Adrenal gland (tissue), 12 donors: Measurements from ENCODE around the gene WWOX. TPM values are rescaled to one million over a fixed set of nuclear protein-coding genes. Genes with fewer than 3 reads are reported as not detected.

Source experiments
- DNase-seq, 7 donors: peaks; one replicate each; pipeline ENCODE4 v3.0.0-alpha.2; 2019 to 2020
- H3K27ac ChIP-seq, 5 donors: fragments of 200-600 bp; sonication (generic) in 4 of 5; 1 replicate in 3 of 5; 2 replicates in 2 of 5; pipeline versions ENCODE4 v1.5.1 to v1.8.0; 2016 to 2020; ENCODE audit warnings: mild to moderate bottlenecking in 1 of 5
- H3K27me3 ChIP-seq: fragments of 200-600 bp; 2 replicates; pipeline ENCODE4 v1.8.0; 2021
- H3K36me3 ChIP-seq, 2 donors: fragments of 200-600 bp; replicated peaks in 1 of 2; 1 replicate in 1 of 2; 2 replicates in 1 of 2; pipeline versions ENCODE4 v1.5.1 to v1.8.0; 2018 to 2022
- H3K4me1 ChIP-seq, 2 donors: fragments of 200-600 bp; replicated peaks in 1 of 2; 1 replicate in 1 of 2; 2 replicates in 1 of 2; pipeline versions ENCODE4 v1.5.1 to v1.8.0; 2018 to 2021
- H3K4me3 ChIP-seq, 4 donors: fragments of 200-600 bp; sonication (generic) in 3 of 4; one replicate each; pipeline ENCODE4 v1.5.1; 2016 to 2018
- H3K9me3 ChIP-seq, 3 donors: fragments of 200-600 bp; sonication (generic) in 1 of 3; replicated peaks in 1 of 3; 1 replicate in 2 of 3; 2 replicates in 1 of 3; pipeline versions ENCODE4 v1.5.1 to v1.8.0; 2016 to 2021
- POLR2A ChIP-seq, 2 donors: fragments of 450-650 bp; IDR thresholded peaks; one replicate each; pipeline ENCODE4 v1.6.1; 2017; ENCODE audit warnings: antibody characterized with exemption in 2 of 2, mild to moderate bottlenecking in 2 of 2, moderate library complexity in 1 of 2
- WGBS, 4 donors: extraction: QIAGEN DNeasy Blood & Tissue Kit in 2 of 4; methylation state at CpG; one replicate each; pipeline versions ENCODE4 v1.1.5 to v1.1.7; 2013 to 2017; 5-methylcytosine and 5-hydroxymethylcytosine counted together
- intact Hi-C, 2 donors: fragments of 100-400 bp; cut with DNase I; formaldehyde crosslinking; loops; one replicate each; pipeline versions ENCODE4 v1.14.1 to v1.15.0; 2022 to 2023
- polyA plus RNA-seq, 3 donors: library from polyadenylated mRNA; stranded (reverse); fragments of 200-250 nt in 2 of 3; fragments of 350-450 nt in 1 of 3; fragmentation: Illumina TruSeq in 1 of 3; extraction: RNeasy Lipid Tissue Mini Kit (QIAGEN cat#74804) in 1 of 3; gene quantifications; one replicate each; pipeline ENCODE4 v1.2.3, GENCODE V29; 2013 to 2014
- total RNA-seq, 9 donors: library from RNA; depleted of rRNA in 4 of 9; stranded (reverse); fragments of >200 nt in 4 of 9; fragments of 120-200 nt in 1 of 9; fragmentation: NEBNext Ultra II Directional in 1 of 9; extraction: Animal tissue kit (Norgen Biotek cat#: 25700) in 1 of 9; gene quantifications; one replicate each; pipeline versions ENCODE4 v1.1.0 to v1.2.4, GENCODE V29; 2013 to 2023
- TF ChIP-seq, protein P1 (sequence below), 6 experiments: fragments of 450-650 bp in 4 of 6; fragments of 200-600 bp in 2 of 6; sonication (generic) in 1 of 6; IDR thresholded peaks; 1 replicate in 5 of 6; 2 replicates in 1 of 6; pipeline versions ENCODE4 v1.5.1 to v1.8.0; 2016 to 2021; ENCODE audit warnings: antibody characterized with exemption in 6 of 6, mild to moderate bottlenecking in 2 of 6, moderate library complexity in 1 of 6
- donor health status: healthy with polysubstance abuse.
- donor health status: Bipolar disorder and iron deficiency.
- donor health status: DM: yes; HTN: yes; CAD: no.
- donor health status: DM: no; HTN: no; CAD: no.
- donor health status: DM: no; HTN: no; CAD: no.
- donor health status: DM: yes; HTN: yes; CAD: no.

Gene WWOX
- total and polyA plus RNA-seq, 12 donors: 11.8 to 74.6 (median 20.5) TPM

- no peaks in the 10 kb centered on the region for H3K9me3 ChIP-seq
- intact Hi-C loops: no loop called here
Observed at GRCh38 chr16:78189121-78189520, 89.7 kb downstream of the WWOX start.

GRCh38 chr16:78192734-78193488, 93.5 kb downstream of the WWOX start:
- no peak for DNase-seq
- H3K36me3 ChIP-seq: no peaks in the 10 kb centered on the region
- no peak overlapping the region for H3K27ac ChIP-seq
- no peaks in the 10 kb centered on the region for H3K9me3 ChIP-seq
- H3K4me3 ChIP-seq: no peak overlapping the region
- H3K4me1 ChIP-seq: no peaks in the 10 kb centered on the region
- H3K27me3 ChIP-seq: no peaks in the 10 kb centered on the region
- intact Hi-C loops: no loop called here
- WGBS, 4 donors: 71 to 86% (median 79%) methylated on average over 9 of the region's 9 CpGs
- TF ChIP-seq, protein P1, sequence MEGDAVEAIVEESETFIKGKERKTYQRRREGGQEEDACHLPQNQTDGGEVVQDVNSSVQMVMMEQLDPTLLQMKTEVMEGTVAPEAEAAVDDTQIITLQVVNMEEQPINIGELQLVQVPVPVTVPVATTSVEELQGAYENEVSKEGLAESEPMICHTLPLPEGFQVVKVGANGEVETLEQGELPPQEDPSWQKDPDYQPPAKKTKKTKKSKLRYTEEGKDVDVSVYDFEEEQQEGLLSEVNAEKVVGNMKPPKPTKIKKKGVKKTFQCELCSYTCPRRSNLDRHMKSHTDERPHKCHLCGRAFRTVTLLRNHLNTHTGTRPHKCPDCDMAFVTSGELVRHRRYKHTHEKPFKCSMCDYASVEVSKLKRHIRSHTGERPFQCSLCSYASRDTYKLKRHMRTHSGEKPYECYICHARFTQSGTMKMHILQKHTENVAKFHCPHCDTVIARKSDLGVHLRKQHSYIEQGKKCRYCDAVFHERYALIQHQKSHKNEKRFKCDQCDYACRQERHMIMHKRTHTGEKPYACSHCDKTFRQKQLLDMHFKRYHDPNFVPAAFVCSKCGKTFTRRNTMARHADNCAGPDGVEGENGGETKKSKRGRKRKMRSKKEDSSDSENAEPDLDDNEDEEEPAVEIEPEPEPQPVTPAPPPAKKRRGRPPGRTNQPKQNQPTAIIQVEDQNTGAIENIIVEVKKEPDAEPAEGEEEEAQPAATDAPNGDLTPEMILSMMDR (IDR thresholded peaks at IDR 0.05): no peak
- no peak for TF ChIP-seq POLR2A (IDR thresholded peaks at IDR 0.05)

More at GRCh38 chr16:78189121-78189520, 89.7 kb downstream of the WWOX start:
- H3K4me3 ChIP-seq: no peak overlapping the region
- H3K27ac ChIP-seq: no peak overlapping the region
- DNase-seq: no peak
- TF ChIP-seq, protein P1 (IDR thresholded peaks at IDR 0.05): no peak
- no peaks in the 10 kb centered on the region for H3K4me1 ChIP-seq
- H3K27me3 ChIP-seq: no peaks in the 10 kb centered on the region
- no peaks in the 10 kb centered on the region for H3K36me3 ChIP-seq
- WGBS, 4 donors: 80 to 91% (median 86%) methylated on average over 6 to 7 of the region's 7 CpGs

DNA sequence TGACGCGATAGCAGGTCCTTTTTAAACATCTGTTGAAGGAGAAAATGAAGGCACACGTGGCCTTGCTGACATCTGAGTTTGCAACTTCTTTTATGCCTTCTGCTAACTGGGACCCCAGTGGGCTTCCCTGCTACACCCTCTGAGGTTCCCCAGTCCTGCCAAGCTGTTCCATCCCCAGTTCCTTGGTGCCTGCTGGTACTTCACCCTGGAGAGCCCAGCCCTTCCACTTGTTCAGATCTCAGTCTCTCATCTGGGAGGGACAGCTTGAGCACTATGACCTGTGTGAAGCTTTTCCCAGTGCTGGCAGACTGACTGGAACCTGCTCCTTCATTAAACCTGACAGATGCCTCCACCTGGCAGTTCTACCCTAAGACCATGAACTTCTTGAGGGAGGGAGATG, 95.5 kb downstream of the WWOX start:
- Histone ChIP-seq H3K4me3 (no peak overlapping the region), H3K27me3 (no peaks in the 10 kb centered on the region), H3K9me3 (no peaks in the 10 kb centered on the region), H3K36me3 (no peaks in the 10 kb centered on the region), H3K4me1 (no peaks in the 10 kb centered on the region), H3K27ac (no peak overlapping the region)
- DNase-seq: no peak
- 92 to 100% (median 96%) methylated on average over 3 of the region's 3 CpGs for WGBS, 4 donors
- TF ChIP-seq, protein P1 (IDR thresholded peaks at IDR 0.05): no peak
- TF ChIP-seq POLR2A (IDR thresholded peaks at IDR 0.05): no peak
- intact Hi-C loops: no loop called here

DNA sequence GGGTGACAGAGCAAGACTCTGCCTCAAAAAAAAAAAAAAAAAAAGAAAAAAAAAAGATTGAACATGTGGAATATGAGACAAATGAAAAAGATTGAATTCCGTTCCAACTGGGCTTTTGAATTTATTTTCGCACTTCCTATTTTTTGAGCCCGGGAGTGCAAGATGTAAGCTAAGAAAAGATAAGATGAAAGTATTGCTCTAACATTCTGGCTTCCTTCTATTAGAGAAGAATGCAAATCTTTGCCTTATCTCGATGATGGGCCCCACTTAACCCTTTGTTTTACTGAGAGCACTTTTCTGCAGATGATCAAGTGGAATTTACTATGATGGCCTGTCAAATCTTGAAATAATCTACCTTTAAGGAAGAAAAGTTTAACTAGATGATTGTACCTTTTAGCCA, 96.3 kb downstream of the WWOX start:
- intact Hi-C loops: no loop called here
- TF ChIP-seq, protein P1 (IDR thresholded peaks at IDR 0.05): no peak
- no peak for TF ChIP-seq POLR2A (IDR thresholded peaks at IDR 0.05)
- Histone ChIP-seq H3K9me3 (no peaks in the 10 kb centered on the region), H3K4me3 (no peak overlapping the region), H3K4me1 (no peaks in the 10 kb centered on the region), H3K27ac (no peak overlapping the region), H3K27me3 (no peaks in the 10 kb centered on the region), H3K36me3 (no peaks in the 10 kb centered on the region)
- no peak for DNase-seq
- WGBS, 4 donors: 59 to 66% (median 64%) methylated on average over 4 of the region's 4 CpGs
